Left ventricle myocardium superior (tissue), 1 donor: ENCODE data around the gene ZACN. TPM values are rescaled to one million over a fixed set of nuclear protein-coding genes. Genes with fewer than 3 reads are reported as not detected.

Experiments used
- ATAC-seq: fragments of 200-7000 bp; cut with Tn5 transposase; one replicate; pipeline ENCODE4 v1.9.1; 2020; ENCODE audit warnings: mild to moderate bottlenecking, moderate library complexity
- DNase-seq: peaks from one replicate; pipeline ENCODE4 v3.0.0-alpha.2; 2020
- intact Hi-C: fragments of 100-400 bp; cut with micrococcal nuclease; formaldehyde crosslinking; loops from one replicate; pipeline ENCODE4 v1.11.0; 2022
- total RNA-seq: library from RNA; stranded (reverse); fragmentation: NEBNext Ultra II Directional; extraction: Animal tissue kit (Norgen Biotek cat#: 25700); gene quantifications from one replicate; pipeline ENCODE4 v1.2.1, GENCODE V29; 2021
- donor health status: DM: no; HTN: yes; CAD: no; lungs with severe emphysema.

ZACN gene
- total RNA-seq, 1 donor from 2014 or later = not detected

DNA sequence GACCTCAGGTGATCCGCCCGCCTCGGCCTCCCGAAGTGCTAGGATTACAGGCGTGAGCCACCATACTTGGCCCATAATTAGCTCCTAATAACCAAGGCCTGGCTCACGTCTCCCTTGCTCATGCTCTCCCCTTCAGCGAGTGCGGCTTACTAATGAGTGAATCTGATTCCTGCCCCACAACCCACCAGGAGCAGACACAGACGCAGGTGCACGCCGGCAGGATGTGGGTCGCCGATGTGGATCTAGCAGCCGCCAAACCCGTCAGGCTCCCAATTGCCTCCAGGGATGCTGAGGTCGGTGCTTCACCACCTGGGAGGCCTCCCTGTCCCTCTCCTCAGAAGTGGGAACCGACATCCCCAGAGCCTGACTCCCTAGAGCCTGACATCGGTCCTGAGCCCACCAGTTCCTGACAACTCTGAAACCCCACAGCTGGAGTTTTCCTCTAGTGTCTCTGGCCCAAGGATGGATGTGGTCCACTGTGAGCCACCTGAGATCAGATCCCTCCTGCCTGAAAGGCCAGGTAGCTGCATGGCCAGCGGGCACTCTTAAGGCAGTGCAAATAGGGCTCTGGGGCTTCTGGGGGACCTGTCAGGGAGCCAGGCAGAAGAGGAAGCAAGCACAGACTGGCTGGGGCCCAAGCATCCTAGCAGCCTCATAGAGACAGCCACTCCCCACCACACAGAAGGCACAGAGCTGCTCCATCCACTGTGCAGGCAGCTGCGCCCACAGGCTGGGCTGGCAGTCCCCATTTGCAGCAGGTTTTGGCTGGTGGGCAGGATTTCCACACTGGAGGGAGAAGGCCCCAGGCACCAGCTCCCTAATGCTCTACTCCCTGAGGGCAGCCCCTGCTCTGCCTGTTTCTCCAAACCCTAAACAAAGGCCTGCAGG is 13.8 kb downstream of the ZACN start:
- ATAC-seq (no peak), DNase-seq (no peak)
- intact Hi-C loops = no loop called here

DNA sequence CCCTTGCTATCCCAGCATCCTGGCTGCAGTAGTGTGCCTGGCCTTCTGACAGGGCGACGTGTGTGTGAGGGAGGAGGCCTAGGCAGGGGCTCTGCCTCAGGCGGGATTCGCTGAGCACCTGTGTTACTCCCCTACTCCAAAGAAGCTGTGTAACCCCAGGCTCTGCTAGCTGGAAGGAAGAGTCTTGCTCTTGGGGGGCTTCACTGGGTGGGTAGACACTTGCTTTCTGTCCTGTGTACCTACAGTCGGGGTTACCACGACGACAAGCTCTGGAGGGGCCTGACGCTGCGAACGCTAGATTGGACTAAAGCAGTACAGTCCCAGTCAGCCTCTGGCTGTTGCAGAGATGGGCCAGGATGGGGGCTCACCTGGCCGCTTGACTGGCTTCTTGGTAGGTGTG is 15.1 kb downstream of the ZACN start:
- ATAC-seq (no peak), DNase-seq (no peak)
- intact Hi-C loops = no loop called here

DNA sequence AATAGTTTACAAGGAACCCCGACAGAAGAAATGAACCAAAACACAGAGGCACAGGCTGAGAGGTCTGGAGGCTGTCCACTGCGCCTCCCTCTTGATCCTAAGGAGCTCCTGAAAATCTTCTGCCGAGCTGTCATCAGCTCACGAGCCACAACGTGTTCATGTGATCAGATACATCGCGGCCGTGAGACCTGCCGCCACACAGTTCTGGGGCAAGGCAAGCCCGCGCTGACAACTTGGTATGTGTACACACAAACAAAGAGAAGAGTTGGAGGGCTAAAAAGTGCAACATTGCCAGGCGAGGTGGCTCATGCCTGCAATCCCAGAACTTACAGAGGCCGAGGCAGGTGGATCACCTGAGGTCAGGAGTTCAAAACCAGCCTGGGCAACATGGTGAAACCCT is 17.0 kb downstream of the ZACN start:
- no peak for DNase-seq
- intact Hi-C loops = no loop called here
- no peak for ATAC-seq

DNA sequence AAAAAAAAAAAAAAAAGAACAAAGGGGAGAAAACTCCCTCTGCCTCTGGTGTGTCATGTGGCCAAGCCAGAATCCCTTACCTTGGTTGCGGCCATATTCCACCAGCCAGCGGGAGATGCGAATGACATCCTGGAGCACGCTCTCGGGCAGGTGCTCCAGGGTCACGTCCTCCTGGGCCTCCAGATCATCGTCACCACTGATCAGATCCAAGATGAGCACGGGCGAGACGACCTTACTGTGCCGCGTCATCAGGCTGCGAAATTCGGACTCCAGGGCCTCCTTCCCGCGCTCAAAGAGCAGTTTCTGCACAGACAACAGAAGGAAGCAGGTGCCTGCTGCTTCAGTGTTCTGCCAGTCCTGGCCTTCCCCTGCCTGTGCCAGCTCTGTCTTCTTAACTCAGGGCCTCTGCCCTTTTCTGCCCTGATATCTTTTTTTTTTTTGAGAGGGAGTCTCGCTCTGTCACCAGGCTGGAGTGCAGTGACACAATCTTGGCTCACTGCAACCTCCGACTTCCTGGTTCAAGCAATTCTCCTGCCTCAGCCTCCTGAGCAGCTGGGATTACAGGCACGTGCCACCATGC is 18.8 kb downstream of the ZACN start:
- ATAC-seq = peak; percentile 53
- no peak for DNase-seq
- intact Hi-C loops = no loop called here

DNA sequence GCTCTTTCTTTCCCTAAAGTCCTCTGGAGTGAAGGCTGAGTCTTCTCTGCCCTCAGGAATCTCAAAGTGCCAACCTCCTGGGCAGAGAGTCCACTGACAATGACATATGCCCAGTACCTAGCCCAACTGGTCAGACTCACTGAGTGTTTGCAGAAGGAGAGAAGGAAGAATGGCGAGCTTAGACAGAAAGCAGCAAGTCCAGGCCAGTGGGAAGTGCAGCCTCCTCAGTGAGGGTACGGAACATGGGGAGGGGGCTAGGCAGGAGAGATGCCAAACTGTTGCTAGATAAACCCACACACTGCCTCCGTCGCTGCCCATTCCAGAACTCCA is 23.9 kb downstream of the ZACN start:
- DNase-seq (no peak), ATAC-seq (no peak)

DNA sequence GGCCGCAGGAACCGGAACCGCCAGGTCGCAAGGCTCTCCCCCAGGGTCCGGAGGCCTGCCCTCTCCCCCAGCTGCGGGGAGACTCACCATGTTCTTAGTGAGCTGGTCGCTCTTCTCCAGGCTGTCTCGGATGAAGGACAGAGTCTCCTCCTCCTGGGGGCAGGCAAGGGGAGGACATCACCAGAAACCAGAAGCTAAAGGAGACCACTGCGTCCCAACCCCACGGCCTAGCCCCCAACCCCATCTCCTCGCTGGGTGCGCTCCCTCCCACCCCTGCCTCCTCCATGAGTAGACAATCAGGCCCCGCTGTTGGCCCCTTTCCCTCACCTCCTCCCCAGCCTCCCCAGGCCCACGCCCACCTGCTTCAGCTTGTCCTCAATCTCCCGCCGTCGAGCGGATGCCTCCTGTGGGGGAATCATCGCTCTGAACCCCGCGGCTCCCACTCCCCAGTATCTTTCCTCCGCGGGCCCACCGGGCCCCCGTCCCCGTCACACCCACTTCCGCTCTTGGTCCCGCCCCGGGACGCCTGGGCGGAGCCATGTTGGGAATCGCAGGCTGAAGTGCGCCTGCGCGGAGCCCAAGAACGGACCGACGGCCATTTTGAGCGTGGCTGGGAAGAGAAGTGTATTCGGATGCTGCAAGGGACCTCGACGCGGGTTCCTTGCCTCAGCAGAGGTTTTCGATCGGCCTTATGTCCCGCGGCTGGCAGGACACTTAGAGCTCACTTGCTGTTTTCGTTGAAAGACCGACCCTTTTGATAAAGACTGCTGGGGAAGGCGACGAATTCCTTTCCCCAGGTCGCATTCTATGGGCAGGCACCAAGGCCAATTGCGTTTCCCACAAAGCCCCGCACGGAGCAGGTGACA is 24.5 kb downstream of the ZACN start, which contains the start of gene EXOC7:
Gene EXOC7, minus strand, starts transcription at position 514 of the 866 bp plus-strand sequence. Its CDS starts 95 bp downstream, at position 419.
- peak; percentile 99 for ATAC-seq
- intact Hi-C loops = no loop called here
- peak; percentile 95 for DNase-seq

More for the DNA sequence above, 23.9 kb downstream of the ZACN start:
- intact Hi-C loops = no loop called here

DNA sequence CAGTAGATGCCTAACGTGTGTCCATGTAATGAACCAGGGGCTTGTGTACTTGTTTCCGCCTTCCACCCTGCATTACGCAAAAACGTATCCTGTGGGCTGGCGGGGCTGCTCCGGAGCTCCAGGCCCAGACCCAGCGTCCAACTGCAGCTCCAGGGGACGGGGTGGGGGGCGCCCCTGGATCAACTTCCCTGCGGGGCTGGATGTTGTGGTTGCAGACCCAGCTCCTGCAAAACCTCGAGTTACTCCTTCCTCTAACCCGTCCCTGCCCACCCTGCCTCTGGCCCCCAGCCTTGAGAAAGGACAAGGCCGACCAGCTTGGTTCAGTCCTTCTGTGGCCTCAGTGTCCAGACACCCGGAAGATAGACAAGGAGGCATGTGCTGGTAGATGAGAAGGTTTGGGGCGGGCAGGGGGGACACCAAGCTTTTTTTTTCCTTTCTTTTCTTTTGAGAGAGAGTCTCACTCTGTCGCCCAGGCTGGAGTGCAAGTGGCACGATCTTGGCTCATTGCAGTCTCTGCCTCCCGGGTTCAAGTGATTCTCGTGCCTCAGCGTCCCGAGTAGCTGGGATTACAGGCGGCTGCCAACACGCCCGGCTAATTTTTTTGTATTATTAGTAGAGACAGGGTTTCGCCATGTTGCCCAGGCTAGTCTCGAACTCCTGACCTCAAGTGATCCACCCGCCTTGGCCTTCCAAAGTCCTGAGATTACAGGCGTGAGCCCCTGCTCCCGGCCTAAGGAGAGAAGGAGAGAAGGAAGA is 25.3 kb downstream of the ZACN start:
- ATAC-seq (no peak), DNase-seq (no peak)
- intact Hi-C loops = no loop called here

DNA sequence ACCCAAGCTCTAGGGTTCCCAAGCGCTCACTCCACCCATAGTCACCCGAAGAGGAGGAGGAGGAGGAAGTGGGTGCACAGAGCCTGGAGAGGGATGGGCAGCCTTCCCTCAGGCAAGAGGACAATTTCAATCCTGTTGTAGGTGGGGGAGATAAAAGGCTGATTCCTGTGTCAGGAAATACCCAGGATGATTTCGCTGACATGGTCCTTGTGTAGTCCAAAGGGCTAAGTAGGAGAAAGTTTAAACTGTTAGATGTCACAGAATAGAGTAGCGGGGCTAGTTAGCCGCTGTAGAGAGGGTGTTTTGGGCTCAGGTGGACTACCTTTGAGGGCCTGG is 25.9 kb downstream of the ZACN start:
- ATAC-seq = no peak
- intact Hi-C loops = no loop called here
- DNase-seq = no peak

DNA sequence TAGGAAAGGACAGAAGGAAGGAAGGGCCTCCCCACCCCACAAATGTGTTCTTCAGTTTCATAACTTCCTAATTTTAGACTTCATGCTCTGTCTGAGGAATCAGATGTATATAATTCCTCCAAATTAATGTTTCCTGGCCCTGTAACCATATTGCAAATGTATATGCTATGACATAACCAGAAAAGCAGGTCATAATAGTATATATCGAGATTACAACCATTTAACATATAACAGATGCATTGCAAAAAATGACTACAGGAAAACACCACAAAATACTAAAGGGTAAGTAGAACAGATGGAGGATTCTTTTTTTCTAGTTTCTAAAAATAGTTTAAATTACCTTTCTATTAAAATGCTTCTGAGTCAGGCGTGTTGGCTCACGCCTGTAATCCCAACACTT is 27.7 kb downstream of the ZACN start:
- ATAC-seq (no peak), DNase-seq (no peak)
- intact Hi-C loops = no loop called here

DNA sequence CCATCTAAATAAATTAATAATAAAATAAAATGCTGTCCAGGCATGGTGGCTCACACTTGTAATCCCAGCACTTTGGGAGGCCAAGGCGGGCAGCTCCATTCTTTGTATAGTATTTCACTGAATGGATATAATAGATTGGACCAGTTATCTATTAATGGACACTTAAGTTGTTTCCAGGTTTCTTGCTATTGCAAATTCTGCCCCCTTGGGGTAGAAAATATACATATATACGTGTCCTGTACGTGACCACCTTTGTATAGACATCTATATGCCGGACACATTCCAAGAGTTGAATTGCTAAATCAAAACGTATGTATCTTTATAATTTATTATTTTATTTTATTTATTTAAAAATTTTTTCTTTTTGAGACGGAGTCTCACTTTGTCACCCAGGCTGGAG is 28.5 kb downstream of the ZACN start:
- intact Hi-C loops = no loop called here
- no peak for ATAC-seq
- no peak for DNase-seq

DNA sequence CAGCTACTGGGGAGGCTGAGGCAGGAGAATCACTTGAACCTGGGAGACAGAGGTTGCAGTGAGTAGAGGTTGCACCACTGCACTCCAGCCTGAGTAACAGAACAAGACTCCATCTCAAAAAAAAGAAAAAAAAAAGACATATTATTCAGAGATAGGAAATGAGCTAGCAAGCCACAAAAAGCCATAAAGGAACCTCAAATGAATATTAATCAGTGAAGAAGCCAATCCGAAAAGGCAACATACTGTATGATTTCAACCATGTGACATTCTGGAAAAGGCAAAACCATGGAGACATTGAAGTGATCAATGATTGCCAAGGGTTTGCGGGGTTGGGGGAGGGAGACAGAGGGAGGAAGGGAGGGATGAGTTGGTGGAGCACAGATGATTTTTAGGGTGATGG is 33.0 kb downstream of the ZACN start:
- no peak for DNase-seq
- no peak for ATAC-seq
- intact Hi-C loops = no loop called here

DNA sequence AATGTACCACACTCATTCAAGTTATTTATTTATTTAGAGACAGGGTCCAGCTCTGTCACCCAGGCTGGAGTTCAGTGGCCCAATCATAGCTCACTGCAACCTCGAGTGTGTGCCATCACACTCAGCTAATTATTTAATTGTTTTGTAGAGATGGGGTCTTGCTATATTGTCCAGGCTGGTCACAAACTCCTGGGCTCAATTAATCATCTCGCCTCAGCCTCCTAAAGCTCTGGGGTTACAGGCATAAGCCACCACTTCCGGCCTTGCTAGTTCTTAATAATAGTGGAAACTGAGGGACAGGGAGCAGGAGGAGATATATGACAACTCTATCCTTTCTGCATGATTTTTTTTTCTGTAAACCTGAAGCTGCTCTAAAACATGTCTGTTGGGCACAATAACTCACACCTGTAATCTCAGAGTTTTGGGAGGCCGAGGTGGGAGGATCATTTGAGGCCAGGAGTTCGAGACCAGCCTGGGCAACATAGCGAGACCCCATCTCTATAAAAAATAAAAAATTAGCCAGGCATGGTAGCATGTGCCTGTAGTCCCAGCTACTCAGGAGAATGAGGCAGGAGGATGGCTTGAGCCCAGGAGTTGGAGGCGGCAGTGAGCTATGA is 36.3 kb downstream of the ZACN start:
- DNase-seq (no peak), ATAC-seq (no peak)
- intact Hi-C loops = no loop called here

DNA sequence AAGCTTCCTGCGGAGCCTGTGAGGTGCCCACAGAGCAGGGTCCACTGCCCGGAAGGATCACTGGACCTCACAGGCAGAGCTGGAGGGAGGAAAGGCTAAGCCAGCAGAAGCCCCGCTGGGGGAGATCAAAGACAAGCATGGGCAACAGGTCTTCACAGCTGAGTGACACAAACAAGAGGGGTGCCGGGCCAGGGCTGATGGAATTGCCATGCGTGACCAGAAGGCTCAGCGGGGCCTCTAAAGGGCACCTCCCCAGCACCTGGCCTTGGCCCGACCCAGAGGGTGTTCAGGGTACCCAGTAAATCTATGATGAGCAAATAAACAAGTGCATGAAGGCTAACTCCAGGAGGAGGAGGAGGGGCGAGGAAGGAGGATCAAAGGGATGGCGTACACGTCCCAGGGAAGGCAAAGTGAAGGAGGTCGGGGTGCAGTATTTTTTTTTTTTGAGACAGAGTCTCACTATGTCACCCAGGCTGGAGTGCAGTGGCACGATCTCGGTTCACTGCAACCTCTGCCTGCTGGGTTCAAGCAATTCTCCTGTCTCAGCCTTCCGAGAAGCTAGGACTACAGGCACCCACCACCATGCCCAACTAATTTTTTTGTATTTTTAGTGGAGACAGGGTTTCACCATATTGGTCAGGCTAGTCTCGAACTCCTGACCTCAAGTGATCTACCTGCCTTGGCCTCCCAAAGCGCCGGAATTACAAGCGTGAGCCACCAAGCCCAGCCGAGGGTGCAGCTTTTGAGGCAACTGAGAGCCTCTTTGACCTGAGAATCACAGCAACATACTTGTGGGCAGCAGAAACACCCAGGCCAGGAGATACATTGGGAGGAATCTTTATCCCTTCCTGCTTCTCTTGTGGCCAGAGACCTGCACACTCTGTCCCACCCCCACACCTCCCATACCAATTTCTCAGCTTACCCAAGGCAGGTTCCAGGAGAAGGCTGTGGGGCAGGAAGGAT is 40.7 kb downstream of the ZACN start:
- intact Hi-C loops = no loop called here
- DNase-seq (no peak), ATAC-seq (no peak)

DNA sequence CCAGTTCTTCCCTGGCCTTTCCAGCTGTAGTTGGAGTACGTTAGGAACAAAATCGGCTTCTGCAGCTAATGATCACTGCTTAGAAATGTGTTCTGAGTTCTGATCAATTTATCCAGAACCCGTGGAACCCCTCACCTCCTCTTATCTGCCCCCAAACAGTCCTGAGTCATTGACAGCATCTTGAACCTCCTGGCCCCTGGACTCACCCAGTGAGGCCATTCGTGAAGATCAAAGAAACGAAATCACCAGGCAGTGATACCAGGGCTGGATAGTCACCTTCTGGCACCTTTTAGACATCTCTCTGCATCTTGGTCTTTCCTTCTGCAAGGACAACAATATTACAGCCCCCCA is 41.7 kb downstream of the ZACN start:
- no peak for DNase-seq
- intact Hi-C loops = no loop called here
- ATAC-seq = no peak

DNA sequence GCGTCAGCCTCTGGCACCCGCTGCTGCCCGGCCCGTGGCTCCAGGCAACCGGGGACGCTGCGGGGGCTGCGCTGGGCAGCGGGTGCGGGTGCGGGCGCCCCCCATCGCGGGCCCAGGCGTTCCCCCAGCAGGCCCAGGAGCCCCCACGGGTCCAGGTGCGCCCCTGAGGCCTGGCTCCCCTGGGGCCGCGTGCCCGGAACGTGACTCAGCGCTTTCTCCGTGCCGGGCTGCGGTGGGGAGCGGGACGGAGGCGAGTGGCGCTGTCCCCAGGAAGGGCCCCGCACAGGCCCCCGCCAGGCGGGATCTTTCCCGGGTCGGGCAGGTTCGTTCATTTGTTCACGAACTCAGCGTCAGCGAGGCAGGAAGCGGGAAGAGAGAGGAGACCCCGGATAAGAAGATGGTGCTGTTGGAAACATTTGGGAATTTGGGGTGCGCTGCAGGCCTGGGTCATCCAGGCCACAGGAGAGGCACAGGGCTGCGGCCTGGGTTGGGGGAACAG is 43.0 kb downstream of the ZACN start:
- intact Hi-C loops = no loop called here
- DNase-seq (peak; percentile 53), ATAC-seq (peak; percentile 53)

DNA sequence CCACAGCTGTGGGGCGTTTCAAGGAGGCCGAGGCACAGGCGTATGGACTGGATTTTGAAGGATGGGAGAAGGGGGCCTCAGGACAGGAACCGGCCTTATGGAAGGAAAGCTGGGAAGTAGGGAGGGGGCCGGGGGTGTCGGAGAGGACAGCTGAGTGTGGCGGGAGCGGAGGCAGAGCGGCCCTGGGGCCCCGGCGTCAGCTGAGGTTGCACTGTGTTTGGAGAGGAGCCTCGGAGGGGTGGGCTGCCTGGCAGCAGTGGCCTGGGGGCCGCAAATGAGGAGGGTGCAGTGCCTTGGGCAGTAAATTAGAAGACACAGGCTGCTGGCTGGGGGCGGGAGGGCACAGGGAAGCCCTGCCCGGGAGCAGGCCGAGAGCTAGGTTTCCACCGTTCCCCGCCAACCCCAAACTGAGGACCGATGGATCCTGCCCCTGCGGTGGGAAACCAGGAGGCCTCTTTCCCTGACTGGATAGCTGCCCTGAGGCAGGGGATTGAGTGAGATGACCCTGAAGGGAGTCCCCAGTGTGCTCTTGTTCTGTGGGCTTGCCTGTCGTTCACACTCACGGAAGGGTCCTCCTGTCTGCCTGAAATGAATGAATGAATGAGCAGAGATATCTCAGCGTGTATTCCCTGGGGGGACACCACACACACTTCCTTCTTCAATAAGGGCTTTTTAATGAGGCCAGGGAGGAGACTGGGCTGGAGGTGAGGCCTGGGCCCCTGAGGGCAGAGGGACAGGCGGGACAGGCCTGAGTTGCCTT is 43.6 kb downstream of the ZACN start:
- DNase-seq = no peak

DNA sequence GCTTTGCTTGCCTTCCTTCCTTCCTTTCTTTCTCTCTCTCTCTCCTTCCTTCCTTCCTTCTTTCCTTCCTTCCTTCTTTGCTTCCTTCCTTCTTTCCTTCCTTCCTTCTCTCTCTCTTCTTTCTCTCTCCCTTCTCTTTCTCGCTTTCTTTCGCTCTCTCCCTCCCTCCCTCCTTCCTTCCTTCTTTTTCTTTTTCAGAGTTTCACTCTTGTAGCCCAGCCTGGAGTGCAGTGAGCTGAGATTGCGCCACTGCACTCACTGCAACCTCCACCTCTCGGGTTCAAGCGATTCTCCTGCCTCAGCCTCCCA is 44.2 kb downstream of the ZACN start:
- ATAC-seq (no peak), DNase-seq (no peak)
- intact Hi-C loops = no loop called here

More for the DNA sequence above, 43.6 kb downstream of the ZACN start:
- intact Hi-C loops = no loop called here
- ATAC-seq = no peak
